ENCODE results near the gene ULBP1.
"Not testable (repeated sequence)": the region's sequence is repeated elsewhere in the genome, so short reads cannot be mapped to it uniquely, and the experiment has no call there.

ULBP1 gene

GRCh38 chr6:149934249-149935156 is 29.2 kb upstream of the ULBP1 start:
- no peak for DNase-seq

GRCh38 chr6:149935246-149935645 is 28.5 kb upstream of the ULBP1 start:
- DNase-seq = no peak

DNA sequence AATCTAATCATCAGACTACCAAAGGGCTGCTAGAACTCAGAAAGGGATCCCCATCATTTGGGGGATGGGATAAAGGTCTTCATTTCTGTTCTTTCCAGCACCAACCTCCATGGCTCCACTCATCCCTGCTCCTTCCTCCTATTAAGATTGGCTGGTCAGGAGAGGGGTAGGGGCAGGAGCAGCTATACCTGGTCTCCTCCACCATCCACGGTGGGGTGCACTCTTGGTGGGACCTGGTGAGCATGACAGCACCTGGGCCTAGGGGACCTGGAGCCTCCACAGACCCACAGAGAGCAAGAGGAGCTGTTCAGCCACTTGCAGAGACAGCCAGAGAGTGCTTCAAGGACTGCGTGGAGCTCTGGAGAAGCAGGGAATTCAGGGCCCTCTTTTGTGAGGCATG is 28.1 kb upstream of the ULBP1 start:
- DNase-seq = no peak

GRCh38 chr6:149936743-149937142 is 27.0 kb upstream of the ULBP1 start:
- DNase-seq = no peak

DNA sequence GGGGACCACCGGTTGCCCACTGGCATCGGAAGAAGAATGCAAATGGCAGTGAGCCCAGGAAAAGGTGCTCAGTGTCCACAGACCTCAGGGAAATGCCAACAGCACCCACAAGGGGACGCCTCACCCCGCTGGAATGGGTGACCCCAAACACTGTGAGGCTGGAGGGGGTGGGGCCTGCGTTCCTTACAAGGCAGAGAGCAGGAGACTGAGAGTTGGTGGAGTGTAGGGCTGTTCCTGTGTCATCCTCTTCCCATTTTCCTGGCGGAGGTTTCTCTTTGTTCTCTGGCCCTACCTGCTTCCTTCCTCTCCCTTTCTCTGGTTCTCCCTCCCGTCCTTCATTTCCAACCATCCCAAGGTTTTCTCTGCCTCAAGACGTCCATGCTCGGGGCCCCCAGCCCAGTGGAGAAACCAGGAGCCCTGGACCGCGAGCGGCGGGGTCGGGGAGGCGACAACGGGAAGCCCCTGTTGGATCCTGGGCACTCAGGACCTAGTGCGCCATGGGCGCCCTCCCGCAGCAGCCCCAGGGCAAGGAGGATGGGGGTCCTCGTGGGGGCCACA is 25.7 kb upstream of the ULBP1 start:
- DNase-seq = not testable (repeated sequence)

DNA sequence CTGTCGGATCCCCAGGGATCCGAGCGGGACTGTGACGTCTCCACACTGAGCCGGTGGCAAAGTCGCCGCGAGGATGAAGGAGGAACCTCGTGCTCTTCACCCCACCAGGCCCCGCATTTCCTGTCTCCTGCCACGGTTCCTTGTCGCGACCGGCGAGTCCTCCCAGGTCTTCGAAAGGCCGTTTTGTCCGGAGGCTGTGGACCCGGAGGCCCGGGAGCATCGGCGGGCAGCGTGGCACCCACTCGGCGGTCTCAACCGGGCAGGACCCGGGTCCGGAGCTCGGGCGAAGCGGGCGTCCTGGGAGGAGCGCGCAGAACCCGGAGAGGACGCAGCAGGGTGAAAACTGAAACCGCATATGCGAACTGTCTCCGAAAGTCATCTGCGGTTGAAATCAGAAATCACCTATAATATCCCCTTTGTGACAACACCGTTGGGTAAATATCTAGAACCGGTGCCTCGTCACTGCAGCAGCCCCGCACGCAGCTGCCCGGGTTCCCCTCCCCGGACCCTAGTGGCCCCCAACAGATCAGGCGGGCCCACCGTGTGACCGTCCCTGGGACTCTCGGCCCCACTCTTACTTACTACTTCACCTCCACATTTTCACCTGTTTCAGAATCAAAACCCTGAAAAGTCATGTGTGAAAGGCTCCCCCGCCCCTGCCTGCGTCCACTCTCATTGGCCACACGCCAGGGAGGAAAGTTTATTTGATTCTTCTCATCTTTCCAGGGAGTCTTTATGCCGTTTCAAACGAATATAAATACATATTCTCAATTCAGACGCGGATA is 25.0 kb upstream of the ULBP1 start:
- no peak for DNase-seq

DNA sequence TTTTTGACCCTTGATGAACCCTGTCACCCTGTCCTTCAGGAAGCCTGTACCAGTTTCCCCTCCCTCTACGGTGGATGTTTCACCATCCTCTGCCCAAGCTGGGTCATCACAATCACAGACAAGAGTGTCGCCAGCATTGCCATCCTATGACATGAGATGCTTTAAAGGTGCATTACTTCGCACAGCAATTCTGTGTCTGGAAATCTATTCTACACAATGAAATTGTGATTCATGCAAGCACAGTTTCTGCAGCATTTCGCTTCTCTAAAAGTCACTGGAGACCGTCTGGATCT is 24.4 kb upstream of the ULBP1 start:
- DNase-seq = no peak

GRCh38 chr6:149939909-149940671 is 23.7 kb upstream of the ULBP1 start:
- no peak for DNase-seq

GRCh38 chr6:149940672-149940982 is 23.1 kb upstream of the ULBP1 start:
- no peak for DNase-seq

- peak; percentile 74 for DNase-seq
These were observed 21.9 kb upstream of the ULBP1 start, which contains the start of gene ULBP2 for GRCh38 chr6:149941583-149942460. ULBP2 (plus strand) TSS chr6:149942014; CDS start chr6:149942073, 59 bp downstream.

GRCh38 chr6:149942461-149942829 is 21.3 kb upstream of the ULBP1 start:
- DNase-seq = no peak

- not testable (repeated sequence) for DNase-seq
These were observed 20.4 kb upstream of the ULBP1 start for GRCh38 chr6:149943321-149943720.

- not testable (repeated sequence) for DNase-seq
These were observed 18.5 kb upstream of the ULBP1 start for GRCh38 chr6:149945276-149945675.

- DNase-seq = not testable (repeated sequence)
These were observed 17.1 kb upstream of the ULBP1 start for GRCh38 chr6:149946631-149947030.

- DNase-seq = not testable (repeated sequence)
These were observed 16.2 kb upstream of the ULBP1 start for GRCh38 chr6:149947533-149947932.

DNA sequence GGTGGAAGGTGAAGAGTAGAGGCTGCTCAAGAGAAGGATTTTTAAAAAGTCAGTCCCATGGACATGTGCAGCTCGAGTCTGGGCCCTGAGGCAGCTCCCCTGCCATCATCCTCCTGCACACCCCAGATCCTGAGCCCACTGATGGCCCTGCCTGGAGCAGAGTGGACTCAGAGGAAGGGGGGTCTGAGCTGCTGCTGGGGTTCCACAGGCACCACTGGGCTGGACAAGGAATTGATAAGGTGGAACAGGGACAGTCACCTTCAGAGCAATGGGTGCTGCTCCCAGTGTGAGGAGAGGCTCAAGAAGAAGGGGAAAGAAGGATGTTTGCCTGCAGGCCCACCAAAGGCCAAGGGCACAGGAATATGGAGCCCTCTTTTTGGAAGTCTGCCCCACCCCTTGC is 15.7 kb upstream of the ULBP1 start:
- no peak for DNase-seq

GRCh38 chr6:149948616-149949015 is 15.1 kb upstream of the ULBP1 start:
- no peak for DNase-seq

GRCh38 chr6:149950423-149950822 is 13.3 kb upstream of the ULBP1 start:
- no peak for DNase-seq

- DNase-seq = no peak
These were observed 12.6 kb upstream of the ULBP1 start for GRCh38 chr6:149951096-149951495.

DNA sequence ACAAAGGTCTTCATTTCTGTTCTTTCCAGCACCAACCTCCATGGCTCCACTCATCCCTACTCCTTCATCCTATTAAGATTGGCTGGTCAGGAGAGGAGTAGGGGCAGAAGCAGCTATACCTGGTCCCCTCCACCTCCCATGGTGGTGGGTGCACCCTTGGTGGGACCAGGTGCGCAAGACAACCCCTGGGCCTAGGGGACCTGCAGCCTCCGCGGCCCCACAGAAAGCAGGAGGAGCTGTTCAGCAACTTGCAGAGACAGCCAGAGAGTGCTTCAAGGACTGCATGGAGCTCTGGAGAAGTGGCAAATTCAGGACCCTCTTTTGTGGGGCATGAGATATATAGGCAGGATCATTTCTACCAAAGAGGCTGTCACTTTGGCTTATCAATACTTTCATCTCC is 12.1 kb upstream of the ULBP1 start:
- no peak for DNase-seq

GRCh38 chr6:149953390-149953789 is 10.4 kb upstream of the ULBP1 start:
- not testable (repeated sequence) for DNase-seq

GRCh38 chr6:149953934-149954327 is 9.8 kb upstream of the ULBP1 start:
- DNase-seq = not testable (repeated sequence)
